Activated T-cell treated with anti-CD3 and anti-CD28 coated beads, Interleukin-2, amount 50 U/mL, for 1 hour (primary cell): ENCODE results near the gene PAK4.

Experiments
- DNase-seq: peaks from one replicate; pipeline ENCODE4 v3.0.0-alpha.2; 2020

The PAK4 gene

GRCh38 chr19:39186391-39186790 lies 60.8 kb downstream of the PAK4 start:
- DNase-seq: no peak

GRCh38 chr19:39187552-39187943 lies 62.0 kb downstream of the PAK4 start:
- DNase-seq: no peak

- no peak for DNase-seq
These were observed 63.4 kb downstream of the PAK4 start for GRCh38 chr19:39188960-39189359.

GRCh38 chr19:39190768-39191167 lies 65.2 kb downstream of the PAK4 start:
- no peak for DNase-seq

GRCh38 chr19:39192846-39193245 lies 67.3 kb downstream of the PAK4 start:
- no peak for DNase-seq

GRCh38 chr19:39193803-39194202 lies 68.2 kb downstream of the PAK4 start:
- DNase-seq: no peak

- no peak for DNase-seq
These were observed 69.4 kb downstream of the PAK4 start for GRCh38 chr19:39194832-39195542.

GRCh38 chr19:39195755-39196154 lies 70.2 kb downstream of the PAK4 start:
- DNase-seq: no peak

GRCh38 chr19:39196320-39196719 lies 70.7 kb downstream of the PAK4 start:
- no peak for DNase-seq

- peak; percentile 31 for DNase-seq
These were observed 71.4 kb downstream of the PAK4 start, which contains the start of gene NCCRP1 for GRCh38 chr19:39196860-39197562. Gene NCCRP1 (plus strand): TSS chr19:39196964. CDS start chr19:39196983, 19 bp downstream.

- DNase-seq: no peak
These were observed 72.2 kb downstream of the PAK4 start for GRCh38 chr19:39197808-39198207.

GRCh38 chr19:39199025-39199424 lies 73.4 kb downstream of the PAK4 start:
- no peak for DNase-seq

- no peak for DNase-seq
These were observed 74.6 kb downstream of the PAK4 start for GRCh38 chr19:39200066-39200802.

GRCh38 chr19:39200803-39201115 lies 75.2 kb downstream of the PAK4 start:
- DNase-seq: no peak

GRCh38 chr19:39202998-39203355 lies 77.4 kb downstream of the PAK4 start:
- DNase-seq: no peak

GRCh38 chr19:39203372-39204341 lies 78.1 kb downstream of the PAK4 start, which contains the start of gene SYCN:
Gene SYCN (minus strand): TSS chr19:39204263. CDS start chr19:39204254, 9 bp downstream.
- no peak for DNase-seq

- DNase-seq: no peak
These were observed 79.8 kb downstream of the PAK4 start for GRCh38 chr19:39205449-39205764.

- no peak for DNase-seq
These were observed 80.5 kb downstream of the PAK4 start for GRCh38 chr19:39206122-39206521.

- no peak for DNase-seq
These were observed 81.8 kb downstream of the PAK4 start for GRCh38 chr19:39207293-39207836.

- DNase-seq: no peak
These were observed 82.7 kb downstream of the PAK4 start for GRCh38 chr19:39208175-39208795.

- no peak for DNase-seq
These were observed 83.6 kb downstream of the PAK4 start for GRCh38 chr19:39209196-39209595.

- DNase-seq: no peak
These were observed 86.3 kb downstream of the PAK4 start for GRCh38 chr19:39211731-39212374.
